Stomach (tissue), 4 donors: ENCODE results near the gene TPP1.

Source experiments
- EP300 ChIP-seq: sonication (generic); formaldehyde crosslinking; IDR thresholded peaks from one replicate; pipeline ENCODE4 v1.6.1; 2017; ENCODE audit warnings: antibody characterized with exemption
- POLR2A ChIP-seq, 4 donors: fragments of 450-650 bp; IDR thresholded peaks; one replicate each; pipeline ENCODE4 v1.6.1; 2016; ENCODE audit warnings: antibody characterized with exemption in 4 of 4, control low read depth in 2 of 4, mild to moderate bottlenecking in 1 of 4, moderate library complexity in 1 of 4
- TF ChIP-seq, protein P1 (sequence below), 7 experiments: fragments of 450-650 bp in 4 of 7; fragments of 200-600 bp in 3 of 7; sonication (generic) in 3 of 7; IDR thresholded peaks; one replicate each; pipeline ENCODE4 v1.5.1; 2016 to 2019; ENCODE audit warnings: antibody characterized with exemption in 7 of 7, control low read depth in 2 of 7, mild to moderate bottlenecking in 1 of 7

DNA sequence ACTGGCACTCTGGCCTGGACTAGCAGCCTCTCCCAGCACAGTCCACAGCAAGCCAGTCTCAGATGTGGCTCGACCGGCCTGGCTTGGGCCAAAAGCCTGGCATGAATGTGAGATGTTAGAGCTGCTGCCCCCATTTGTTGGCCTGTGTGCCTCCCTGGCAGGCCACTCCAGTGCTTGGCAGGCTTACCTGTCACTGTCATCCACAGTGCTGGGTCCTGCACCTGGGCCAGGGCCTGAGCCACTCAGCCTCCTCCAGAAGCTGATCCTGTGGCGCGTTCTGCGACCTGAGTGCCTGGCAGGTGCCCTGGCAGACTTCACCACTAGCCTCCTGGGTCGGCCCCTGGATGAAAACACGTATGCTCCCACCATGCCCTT is 51.9 kb downstream of the TPP1 start:
- TF ChIP-seq, protein P1, sequence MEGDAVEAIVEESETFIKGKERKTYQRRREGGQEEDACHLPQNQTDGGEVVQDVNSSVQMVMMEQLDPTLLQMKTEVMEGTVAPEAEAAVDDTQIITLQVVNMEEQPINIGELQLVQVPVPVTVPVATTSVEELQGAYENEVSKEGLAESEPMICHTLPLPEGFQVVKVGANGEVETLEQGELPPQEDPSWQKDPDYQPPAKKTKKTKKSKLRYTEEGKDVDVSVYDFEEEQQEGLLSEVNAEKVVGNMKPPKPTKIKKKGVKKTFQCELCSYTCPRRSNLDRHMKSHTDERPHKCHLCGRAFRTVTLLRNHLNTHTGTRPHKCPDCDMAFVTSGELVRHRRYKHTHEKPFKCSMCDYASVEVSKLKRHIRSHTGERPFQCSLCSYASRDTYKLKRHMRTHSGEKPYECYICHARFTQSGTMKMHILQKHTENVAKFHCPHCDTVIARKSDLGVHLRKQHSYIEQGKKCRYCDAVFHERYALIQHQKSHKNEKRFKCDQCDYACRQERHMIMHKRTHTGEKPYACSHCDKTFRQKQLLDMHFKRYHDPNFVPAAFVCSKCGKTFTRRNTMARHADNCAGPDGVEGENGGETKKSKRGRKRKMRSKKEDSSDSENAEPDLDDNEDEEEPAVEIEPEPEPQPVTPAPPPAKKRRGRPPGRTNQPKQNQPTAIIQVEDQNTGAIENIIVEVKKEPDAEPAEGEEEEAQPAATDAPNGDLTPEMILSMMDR (IDR thresholded peaks at IDR 0.05) = no peak
- TF ChIP-seq EP300 = no peak
- no peak for TF ChIP-seq POLR2A (IDR thresholded peaks at IDR 0.05)
